ENCODE measurements around the gene CDH4.

DNA sequence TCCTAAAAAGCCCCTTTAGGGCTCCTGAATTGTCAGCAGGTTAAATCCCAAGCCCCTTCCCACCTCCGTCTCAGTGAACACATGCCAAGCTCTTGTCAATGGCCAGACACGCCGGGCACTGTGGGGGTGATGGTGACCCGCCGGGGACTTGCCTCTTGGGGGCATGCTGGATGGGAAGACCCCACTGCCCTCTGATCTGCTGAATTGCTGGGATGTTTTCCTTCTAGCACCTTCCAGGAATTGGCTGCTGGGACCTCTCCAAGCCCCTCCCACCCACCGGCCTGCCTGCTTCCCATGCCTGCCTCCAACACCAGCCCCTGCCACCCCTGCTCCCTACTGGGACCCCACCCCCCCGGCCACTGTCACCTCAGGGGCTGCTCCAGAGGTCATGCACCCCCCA lies 345.9 kb downstream of the CDH4 start:
- TF ChIP-seq, protein P1, sequence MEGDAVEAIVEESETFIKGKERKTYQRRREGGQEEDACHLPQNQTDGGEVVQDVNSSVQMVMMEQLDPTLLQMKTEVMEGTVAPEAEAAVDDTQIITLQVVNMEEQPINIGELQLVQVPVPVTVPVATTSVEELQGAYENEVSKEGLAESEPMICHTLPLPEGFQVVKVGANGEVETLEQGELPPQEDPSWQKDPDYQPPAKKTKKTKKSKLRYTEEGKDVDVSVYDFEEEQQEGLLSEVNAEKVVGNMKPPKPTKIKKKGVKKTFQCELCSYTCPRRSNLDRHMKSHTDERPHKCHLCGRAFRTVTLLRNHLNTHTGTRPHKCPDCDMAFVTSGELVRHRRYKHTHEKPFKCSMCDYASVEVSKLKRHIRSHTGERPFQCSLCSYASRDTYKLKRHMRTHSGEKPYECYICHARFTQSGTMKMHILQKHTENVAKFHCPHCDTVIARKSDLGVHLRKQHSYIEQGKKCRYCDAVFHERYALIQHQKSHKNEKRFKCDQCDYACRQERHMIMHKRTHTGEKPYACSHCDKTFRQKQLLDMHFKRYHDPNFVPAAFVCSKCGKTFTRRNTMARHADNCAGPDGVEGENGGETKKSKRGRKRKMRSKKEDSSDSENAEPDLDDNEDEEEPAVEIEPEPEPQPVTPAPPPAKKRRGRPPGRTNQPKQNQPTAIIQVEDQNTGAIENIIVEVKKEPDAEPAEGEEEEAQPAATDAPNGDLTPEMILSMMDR (IDR thresholded peaks at IDR 0.05 in 8 of 11, conservative IDR thresholded peaks at IDR 0.05 in 3 of 11), result no peak
- TF ChIP-seq POLR2AphosphoS5 (IDR thresholded peaks at IDR 0.05) (no peak), POLR2A (IDR thresholded peaks at IDR 0.05) (no peak)
